Measurements from ENCODE around the gene CARTPT.

DNA sequence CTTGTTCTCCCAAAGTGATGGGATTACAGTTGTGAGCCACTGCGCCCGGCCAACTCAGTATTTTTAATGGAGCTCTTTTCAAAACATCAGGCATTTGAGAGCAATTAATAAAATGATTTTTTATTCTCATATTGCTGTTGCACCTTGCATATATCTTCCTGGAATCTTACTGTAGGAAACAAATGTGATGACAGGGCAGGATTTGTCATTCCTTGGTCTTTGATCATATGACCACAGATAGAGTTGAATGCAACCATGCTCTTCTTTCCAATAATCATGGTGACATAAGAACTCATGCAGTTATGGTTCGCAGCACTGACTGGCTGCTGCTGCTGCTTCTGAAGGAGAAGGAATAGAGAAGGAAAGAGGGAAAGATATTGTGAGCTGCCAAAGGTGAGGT, 28.1 kb downstream of the CARTPT start:
- TF ChIP-seq, protein P1, sequence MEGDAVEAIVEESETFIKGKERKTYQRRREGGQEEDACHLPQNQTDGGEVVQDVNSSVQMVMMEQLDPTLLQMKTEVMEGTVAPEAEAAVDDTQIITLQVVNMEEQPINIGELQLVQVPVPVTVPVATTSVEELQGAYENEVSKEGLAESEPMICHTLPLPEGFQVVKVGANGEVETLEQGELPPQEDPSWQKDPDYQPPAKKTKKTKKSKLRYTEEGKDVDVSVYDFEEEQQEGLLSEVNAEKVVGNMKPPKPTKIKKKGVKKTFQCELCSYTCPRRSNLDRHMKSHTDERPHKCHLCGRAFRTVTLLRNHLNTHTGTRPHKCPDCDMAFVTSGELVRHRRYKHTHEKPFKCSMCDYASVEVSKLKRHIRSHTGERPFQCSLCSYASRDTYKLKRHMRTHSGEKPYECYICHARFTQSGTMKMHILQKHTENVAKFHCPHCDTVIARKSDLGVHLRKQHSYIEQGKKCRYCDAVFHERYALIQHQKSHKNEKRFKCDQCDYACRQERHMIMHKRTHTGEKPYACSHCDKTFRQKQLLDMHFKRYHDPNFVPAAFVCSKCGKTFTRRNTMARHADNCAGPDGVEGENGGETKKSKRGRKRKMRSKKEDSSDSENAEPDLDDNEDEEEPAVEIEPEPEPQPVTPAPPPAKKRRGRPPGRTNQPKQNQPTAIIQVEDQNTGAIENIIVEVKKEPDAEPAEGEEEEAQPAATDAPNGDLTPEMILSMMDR (IDR thresholded peaks at IDR 0.05; ENCODE audit: poor library complexity) = no peak
- TF ChIP-seq EZH2 (IDR thresholded peaks at IDR 0.05; ENCODE audit: borderline replicate concordance) = no peak
- TF ChIP-seq EZH2phosphoT487 (IDR thresholded peaks at IDR 0.05; ENCODE audit: low read depth, severe bottlenecking, unreplicated experiment) = no peak

Data from hepatocyte (in vitro differentiated cells).